Stimulated activated naive CD4-positive, alpha-beta T cell (primary cell): Measurements from ENCODE around the gene DPPA4.
"Not testable (repeated sequence)": the region's sequence is repeated elsewhere in the genome, so short reads cannot be mapped to it uniquely, and the experiment has no call there.

Experiments used
- DNase-seq, 6 experiments: peaks; one replicate each; lab custom pipeline; 2025; lab: John Stamatoyannopoulos, UW

Gene DPPA4

GRCh38 chr3:109337393-109337792 lies at the start of gene DPPA4:
DPPA4 (minus strand) TSS chr3:109337546; CDS start chr3:109337517, 29 bp downstream.
- DNase-seq, result no peak

- no peak for DNase-seq
Observed at GRCh38 chr3:109385442-109386318, 48.3 kb upstream of the DPPA4 start.

- no peak for DNase-seq
Observed at GRCh38 chr3:109384164-109384563, 46.8 kb upstream of the DPPA4 start.

- no peak for DNase-seq
Observed at GRCh38 chr3:109382588-109382987, 45.2 kb upstream of the DPPA4 start.

- no peak for DNase-seq
Observed at GRCh38 chr3:109375975-109376374, 38.6 kb upstream of the DPPA4 start.

- not testable (repeated sequence) for DNase-seq
Observed at GRCh38 chr3:109374434-109374833, 37.1 kb upstream of the DPPA4 start.

- DNase-seq, result no peak
Observed at GRCh38 chr3:109373933-109374332, 36.6 kb upstream of the DPPA4 start.

GRCh38 chr3:109372639-109373038 lies 35.3 kb upstream of the DPPA4 start:
- DNase-seq, result no peak

GRCh38 chr3:109369510-109369909 lies 32.2 kb upstream of the DPPA4 start:
- DNase-seq, result no peak

GRCh38 chr3:109364088-109364487 lies 26.7 kb upstream of the DPPA4 start:
- DNase-seq, result no peak

- DNase-seq, result no peak
Observed at GRCh38 chr3:109363634-109364033, 26.3 kb upstream of the DPPA4 start.

- no peak for DNase-seq
Observed at GRCh38 chr3:109362823-109363222, 25.5 kb upstream of the DPPA4 start.

GRCh38 chr3:109358809-109359208 lies 21.5 kb upstream of the DPPA4 start:
- not testable (repeated sequence) for DNase-seq

- DNase-seq, result no peak
Observed at GRCh38 chr3:109356442-109357155, 19.3 kb upstream of the DPPA4 start.

GRCh38 chr3:109355625-109356441 lies 18.5 kb upstream of the DPPA4 start:
- no peak for DNase-seq

GRCh38 chr3:109353057-109353456 lies 15.7 kb upstream of the DPPA4 start:
- no peak for DNase-seq

GRCh38 chr3:109351231-109351630 lies 13.9 kb upstream of the DPPA4 start:
- no peak for DNase-seq

GRCh38 chr3:109346770-109347295 lies 9.5 kb upstream of the DPPA4 start:
- no peak for DNase-seq

- DNase-seq, result no peak
Observed at GRCh38 chr3:109346099-109346498, 8.8 kb upstream of the DPPA4 start.

GRCh38 chr3:109339714-109340648 lies 2.6 kb upstream of the DPPA4 start:
- no peak for DNase-seq

- DNase-seq, result no peak
Observed at GRCh38 chr3:109339197-109339596, 1.9 kb upstream of the DPPA4 start.
